ENCODE data around the gene ESD.
"Not testable (repeated sequence)": the region's sequence is repeated elsewhere in the genome, so short reads cannot be mapped to it uniquely, and the experiment has no call there.

Gene ESD

GRCh38 chr13:46783504-46783903, 13.5 kb downstream of the ESD start:
- no peak for DNase-seq

- no peak for DNase-seq
Observed at GRCh38 chr13:46782691-46783090, 14.3 kb downstream of the ESD start.

- DNase-seq, result no peak
Observed at GRCh38 chr13:46782066-46782465, 14.9 kb downstream of the ESD start.

- DNase-seq, result no peak
Observed at GRCh38 chr13:46778890-46779289, 18.1 kb downstream of the ESD start.

- DNase-seq, result no peak
Observed at GRCh38 chr13:46778095-46778494, 18.9 kb downstream of the ESD start.

GRCh38 chr13:46775385-46776107, 21.4 kb downstream of the ESD start:
- DNase-seq, result no peak

- DNase-seq, result no peak
Observed at GRCh38 chr13:46773541-46773940, 23.4 kb downstream of the ESD start.

GRCh38 chr13:46771693-46772092, 25.3 kb downstream of the ESD start:
- DNase-seq, result no peak

GRCh38 chr13:46769925-46770324, 27.0 kb downstream of the ESD start:
- DNase-seq, result not testable (repeated sequence)

GRCh38 chr13:46761866-46762265, 35.1 kb downstream of the ESD start:
- no peak for DNase-seq

GRCh38 chr13:46761174-46761573, 35.8 kb downstream of the ESD start:
- no peak for DNase-seq

GRCh38 chr13:46759846-46760245, 37.1 kb downstream of the ESD start:
- DNase-seq, result peak; percentile 47

- no peak for DNase-seq
Observed at GRCh38 chr13:46757640-46758039, 39.3 kb downstream of the ESD start.

- DNase-seq, result no peak
Observed at GRCh38 chr13:46756977-46757376, 40.0 kb downstream of the ESD start.

- not testable (repeated sequence) for DNase-seq
Observed at GRCh38 chr13:46755508-46755907, 41.5 kb downstream of the ESD start.

- no peak for DNase-seq
Observed at GRCh38 chr13:46754812-46755211, 42.1 kb downstream of the ESD start.

- DNase-seq, result no peak
Observed at GRCh38 chr13:46753917-46754316, 43.0 kb downstream of the ESD start.

GRCh38 chr13:46753137-46753536, 43.8 kb downstream of the ESD start:
- DNase-seq, result peak; percentile 35

GRCh38 chr13:46751811-46752635, 44.9 kb downstream of the ESD start:
- no peak for DNase-seq

GRCh38 chr13:46749951-46750350, 47.0 kb downstream of the ESD start:
- DNase-seq, result no peak

- no peak for DNase-seq
Observed at GRCh38 chr13:46748300-46748699, 48.7 kb downstream of the ESD start.

GRCh38 chr13:46747031-46747820, 49.7 kb downstream of the ESD start:
- no peak for DNase-seq

- DNase-seq, result no peak
Observed at GRCh38 chr13:46745706-46746105, 51.3 kb downstream of the ESD start.

- DNase-seq, result no peak
Observed at GRCh38 chr13:46745062-46745461, 51.9 kb downstream of the ESD start.

Data from DMS153 (cell line).